ENCODE measurements around the gene EDAR.

DNA sequence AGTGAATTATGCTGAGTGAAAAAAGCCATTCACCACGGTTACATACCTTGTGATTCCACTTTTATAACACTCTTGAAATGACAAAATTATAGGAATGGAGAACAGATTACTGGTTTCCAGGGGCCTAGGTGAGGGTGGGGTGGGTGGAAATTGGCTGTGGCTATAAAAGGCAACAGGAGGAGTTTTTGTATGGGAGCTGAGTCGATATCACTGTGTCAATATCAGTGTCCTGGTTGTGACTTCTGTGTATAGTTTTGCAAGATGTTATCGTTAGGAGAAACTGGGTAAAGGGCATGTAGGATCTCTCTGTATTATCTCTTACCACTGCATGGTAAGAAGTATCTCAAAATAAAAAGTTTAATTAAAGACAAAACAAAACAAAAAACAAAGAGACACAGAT is 84.3 kb downstream of the EDAR start:
- TF ChIP-seq, protein P1, sequence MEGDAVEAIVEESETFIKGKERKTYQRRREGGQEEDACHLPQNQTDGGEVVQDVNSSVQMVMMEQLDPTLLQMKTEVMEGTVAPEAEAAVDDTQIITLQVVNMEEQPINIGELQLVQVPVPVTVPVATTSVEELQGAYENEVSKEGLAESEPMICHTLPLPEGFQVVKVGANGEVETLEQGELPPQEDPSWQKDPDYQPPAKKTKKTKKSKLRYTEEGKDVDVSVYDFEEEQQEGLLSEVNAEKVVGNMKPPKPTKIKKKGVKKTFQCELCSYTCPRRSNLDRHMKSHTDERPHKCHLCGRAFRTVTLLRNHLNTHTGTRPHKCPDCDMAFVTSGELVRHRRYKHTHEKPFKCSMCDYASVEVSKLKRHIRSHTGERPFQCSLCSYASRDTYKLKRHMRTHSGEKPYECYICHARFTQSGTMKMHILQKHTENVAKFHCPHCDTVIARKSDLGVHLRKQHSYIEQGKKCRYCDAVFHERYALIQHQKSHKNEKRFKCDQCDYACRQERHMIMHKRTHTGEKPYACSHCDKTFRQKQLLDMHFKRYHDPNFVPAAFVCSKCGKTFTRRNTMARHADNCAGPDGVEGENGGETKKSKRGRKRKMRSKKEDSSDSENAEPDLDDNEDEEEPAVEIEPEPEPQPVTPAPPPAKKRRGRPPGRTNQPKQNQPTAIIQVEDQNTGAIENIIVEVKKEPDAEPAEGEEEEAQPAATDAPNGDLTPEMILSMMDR (IDR thresholded peaks at IDR 0.05): no peak
- TF ChIP-seq, protein P2, sequence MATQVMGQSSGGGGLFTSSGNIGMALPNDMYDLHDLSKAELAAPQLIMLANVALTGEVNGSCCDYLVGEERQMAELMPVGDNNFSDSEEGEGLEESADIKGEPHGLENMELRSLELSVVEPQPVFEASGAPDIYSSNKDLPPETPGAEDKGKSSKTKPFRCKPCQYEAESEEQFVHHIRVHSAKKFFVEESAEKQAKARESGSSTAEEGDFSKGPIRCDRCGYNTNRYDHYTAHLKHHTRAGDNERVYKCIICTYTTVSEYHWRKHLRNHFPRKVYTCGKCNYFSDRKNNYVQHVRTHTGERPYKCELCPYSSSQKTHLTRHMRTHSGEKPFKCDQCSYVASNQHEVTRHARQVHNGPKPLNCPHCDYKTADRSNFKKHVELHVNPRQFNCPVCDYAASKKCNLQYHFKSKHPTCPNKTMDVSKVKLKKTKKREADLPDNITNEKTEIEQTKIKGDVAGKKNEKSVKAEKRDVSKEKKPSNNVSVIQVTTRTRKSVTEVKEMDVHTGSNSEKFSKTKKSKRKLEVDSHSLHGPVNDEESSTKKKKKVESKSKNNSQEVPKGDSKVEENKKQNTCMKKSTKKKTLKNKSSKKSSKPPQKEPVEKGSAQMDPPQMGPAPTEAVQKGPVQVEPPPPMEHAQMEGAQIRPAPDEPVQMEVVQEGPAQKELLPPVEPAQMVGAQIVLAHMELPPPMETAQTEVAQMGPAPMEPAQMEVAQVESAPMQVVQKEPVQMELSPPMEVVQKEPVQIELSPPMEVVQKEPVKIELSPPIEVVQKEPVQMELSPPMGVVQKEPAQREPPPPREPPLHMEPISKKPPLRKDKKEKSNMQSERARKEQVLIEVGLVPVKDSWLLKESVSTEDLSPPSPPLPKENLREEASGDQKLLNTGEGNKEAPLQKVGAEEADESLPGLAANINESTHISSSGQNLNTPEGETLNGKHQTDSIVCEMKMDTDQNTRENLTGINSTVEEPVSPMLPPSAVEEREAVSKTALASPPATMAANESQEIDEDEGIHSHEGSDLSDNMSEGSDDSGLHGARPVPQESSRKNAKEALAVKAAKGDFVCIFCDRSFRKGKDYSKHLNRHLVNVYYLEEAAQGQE (IDR thresholded peaks at IDR 0.05; ENCODE audit: low read depth, low read length): no peak
- TF ChIP-seq, protein P3, sequence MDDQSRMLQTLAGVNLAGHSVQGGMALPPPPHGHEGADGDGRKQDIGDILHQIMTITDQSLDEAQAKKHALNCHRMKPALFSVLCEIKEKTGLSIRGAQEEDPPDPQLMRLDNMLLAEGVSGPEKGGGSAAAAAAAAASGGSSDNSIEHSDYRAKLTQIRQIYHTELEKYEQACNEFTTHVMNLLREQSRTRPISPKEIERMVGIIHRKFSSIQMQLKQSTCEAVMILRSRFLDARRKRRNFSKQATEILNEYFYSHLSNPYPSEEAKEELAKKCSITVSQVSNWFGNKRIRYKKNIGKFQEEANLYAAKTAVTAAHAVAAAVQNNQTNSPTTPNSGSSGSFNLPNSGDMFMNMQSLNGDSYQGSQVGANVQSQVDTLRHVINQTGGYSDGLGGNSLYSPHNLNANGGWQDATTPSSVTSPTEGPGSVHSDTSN (IDR thresholded peaks at IDR 0.05): no peak
- no peak for TF ChIP-seq RFX5 (IDR thresholded peaks at IDR 0.05; ENCODE audit: low read length)
- TF ChIP-seq POLR2AphosphoS5 (IDR thresholded peaks at IDR 0.05; ENCODE audit: low read depth, low read length): no peak
